GM21529 (cell line): ENCODE data around the gene CAPN11.
"Not testable (repeated sequence)": the region's sequence is repeated elsewhere in the genome, so short reads cannot be mapped to it uniquely, and the experiment has no call there.

Experiments used
- ATAC-seq: cut with Tn5 transposase; IDR thresholded peaks from one replicate; pipeline ENCODE4 v1.9.1; 2021; ENCODE audit not compliant: unreplicated experiment

CAPN11 gene

DNA sequence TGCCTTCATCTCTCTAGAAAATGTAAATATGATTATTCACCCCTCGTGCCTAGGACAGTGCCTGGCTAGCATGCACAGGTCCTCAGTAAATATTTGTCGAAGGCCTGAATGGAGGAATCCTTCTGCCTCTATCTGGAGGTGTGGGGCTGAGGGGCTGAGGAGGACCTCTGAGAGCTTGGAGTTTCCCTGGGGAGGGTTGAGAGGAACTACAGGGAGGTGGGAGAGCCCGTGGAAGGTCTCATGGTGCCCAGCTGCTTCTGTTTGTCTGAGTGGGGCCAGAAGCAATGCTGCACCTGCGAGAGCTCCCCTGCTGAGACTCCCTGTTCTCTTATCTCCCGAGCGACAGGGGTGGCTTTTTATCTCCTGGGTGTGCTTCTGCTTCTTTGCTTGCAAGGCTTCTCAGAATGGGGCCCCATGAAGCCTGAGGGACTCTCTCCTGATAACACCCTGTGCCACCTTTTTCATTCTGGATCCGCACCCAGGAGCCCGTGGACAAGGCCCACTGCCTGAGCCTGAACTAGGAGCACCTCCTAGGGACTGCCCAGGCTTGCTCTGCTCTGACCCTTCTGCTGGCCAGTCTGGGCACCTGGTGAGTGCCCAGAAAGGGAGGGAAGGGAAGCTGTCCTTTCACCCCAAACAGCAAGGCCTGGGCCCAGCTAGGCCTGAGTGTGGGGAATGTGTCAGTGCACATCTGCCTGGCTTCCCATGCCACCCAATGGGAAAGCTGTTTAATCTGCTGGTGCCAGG is 67.1 kb downstream of the CAPN11 start:
- ATAC-seq, result no peak

DNA sequence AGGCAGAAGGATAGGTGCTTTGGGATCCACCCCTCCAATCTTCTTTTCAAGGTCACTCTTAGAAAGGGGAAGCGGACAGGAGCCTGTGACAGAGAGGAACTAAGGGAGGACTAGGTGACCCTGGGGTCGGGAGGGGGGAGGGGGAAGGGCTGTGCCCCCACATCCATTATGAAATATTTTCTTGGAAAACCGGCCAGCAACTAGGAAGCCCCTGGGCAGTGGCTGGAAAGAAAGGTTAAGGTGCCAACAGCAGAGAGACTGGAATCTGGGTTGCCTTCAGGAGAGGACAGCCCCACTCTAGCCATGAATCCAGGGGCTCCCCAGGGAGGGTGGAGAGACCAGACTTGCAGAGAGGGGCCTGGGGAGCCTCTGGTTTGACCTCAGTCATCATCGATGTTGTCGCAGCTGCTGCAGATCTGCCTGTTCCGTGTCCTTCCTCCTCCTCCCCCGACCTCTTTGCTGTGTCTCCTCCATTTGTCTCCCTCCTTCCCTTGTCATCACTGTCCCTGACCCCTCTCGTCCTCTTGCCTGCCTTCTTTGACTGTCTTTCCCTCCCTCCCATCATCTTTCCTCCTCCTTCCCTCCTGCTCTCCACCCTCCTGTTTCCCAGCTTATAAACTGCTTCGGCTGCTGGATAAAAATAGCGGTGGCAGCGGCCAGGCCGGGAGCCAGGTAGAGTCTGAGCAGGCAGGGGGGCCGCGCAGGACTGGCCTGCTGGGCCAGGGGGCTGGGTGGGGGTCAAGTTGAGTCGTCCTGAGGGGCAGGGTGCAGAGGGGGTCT is 67.9 kb downstream of the CAPN11 start:
- no peak for ATAC-seq

DNA sequence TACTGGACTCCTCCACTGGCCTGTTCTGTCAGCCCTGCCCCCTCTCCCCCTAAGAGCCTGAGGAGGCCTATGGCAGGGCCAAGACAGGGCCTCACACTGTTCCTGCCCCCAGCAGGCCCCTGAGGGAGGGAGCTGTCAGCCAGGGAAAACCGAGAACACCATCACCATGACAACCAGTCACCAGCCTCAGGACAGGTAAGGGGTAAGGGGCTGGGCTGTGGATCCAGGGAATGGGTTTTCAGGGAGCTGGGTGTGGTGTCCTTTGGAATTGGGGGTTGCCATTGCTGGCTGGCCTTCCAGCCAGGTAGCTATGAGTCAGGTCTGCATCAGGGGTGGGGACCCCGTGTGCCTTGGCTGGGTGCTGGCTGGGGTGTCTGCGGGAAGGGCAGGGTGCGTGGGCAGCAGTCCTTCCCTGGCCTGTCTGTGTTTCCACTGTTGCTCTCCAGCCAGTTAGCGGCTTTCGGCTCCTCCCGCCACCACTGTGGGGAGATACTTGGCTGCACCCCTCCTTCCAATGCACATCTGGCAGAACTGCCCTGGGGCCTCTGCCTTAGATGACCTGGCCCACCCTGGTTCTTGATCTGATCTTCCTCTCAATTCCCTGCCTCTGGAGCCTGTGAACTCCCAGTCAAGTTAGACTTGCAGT is 68.7 kb downstream of the CAPN11 start:
- ATAC-seq, result no peak

DNA sequence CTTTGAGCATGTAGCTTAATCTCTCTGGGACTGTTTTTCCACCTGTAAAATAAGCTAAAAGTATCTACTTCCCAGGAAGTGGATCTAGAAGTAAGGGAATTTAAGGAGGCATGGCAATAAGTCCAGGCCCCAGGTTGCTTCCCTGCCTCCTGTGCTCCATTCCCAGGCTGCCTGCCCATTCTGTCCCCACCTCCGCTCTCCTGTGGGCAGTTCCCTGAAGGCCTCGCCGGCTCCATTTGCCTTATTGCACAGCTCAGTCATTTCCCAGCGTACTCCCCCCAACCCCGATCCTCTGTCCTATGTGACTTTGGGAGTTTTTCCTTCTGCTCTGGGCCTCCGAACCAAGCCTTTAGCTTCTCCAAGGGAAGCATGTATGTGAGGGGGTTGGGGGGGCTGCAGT is 69.4 kb downstream of the CAPN11 start:
- ATAC-seq, result no peak

DNA sequence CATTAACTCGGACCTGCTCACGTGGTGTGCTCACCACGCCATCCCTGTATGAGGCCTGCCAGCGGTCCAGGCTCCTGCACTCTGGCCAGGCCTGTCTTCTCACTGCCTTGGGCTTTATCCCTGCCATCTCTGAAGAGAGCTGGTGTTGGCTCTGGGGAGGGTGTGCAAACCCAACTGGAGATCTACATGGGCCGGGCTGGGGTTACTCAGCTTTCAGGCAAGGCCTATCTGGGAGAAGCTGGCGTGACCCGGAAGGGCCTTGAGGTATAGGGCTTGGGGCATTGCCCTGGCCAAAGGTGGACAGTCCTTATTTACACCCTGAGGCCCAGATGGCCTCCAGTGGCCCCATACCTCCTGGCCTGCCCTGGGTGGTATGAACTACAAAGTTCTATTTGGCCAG is 69.8 kb downstream of the CAPN11 start:
- ATAC-seq, result no peak

DNA sequence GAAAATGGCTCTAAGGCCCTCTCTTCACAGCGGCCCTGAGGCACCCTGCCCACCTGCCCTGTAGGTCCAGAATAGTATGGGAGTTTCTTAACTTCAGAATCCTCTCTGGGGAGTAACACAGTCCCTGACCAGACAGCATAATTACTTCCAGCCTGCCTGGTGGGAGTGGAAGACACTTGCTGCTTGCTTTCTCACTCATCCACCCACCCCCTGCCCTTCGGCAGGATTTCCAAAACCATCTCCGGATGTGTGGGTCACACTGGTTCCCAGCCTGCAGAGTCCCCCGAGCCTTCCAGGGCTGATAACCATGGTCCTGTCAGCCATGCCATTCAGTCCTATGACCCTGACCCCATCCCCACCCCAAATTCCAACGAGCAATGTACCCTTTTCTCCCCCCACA is 70.2 kb downstream of the CAPN11 start:
- ATAC-seq, result no peak

DNA sequence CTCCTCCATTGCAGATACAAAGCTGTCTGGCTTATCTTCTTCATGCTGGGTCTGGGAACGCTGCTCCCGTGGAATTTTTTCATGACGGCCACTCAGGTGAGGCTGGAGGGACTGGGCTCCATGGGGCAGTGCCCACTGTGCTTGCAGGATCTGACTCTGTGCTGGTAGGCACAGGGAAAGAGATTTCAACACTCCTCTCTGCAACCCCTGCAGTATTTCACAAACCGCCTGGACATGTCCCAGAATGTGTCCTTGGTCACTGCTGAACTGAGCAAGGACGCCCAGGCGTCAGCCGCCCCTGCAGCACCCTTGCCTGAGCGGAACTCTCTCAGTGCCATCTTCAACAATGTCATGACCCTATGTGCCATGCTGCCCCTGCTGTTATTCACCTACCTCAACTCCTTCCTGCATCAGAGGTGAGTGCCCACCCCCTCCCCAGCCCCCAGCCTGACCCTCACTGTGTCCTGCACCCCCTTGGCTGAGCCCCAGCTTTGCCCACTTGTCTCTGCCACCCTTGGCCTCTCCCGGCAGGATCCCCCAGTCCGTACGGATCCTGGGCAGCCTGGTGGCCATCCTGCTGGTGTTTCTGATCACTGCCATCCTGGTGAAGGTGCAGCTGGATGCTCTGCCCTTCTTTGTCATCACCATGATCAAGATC is 70.9 kb downstream of the CAPN11 start:
- no peak for ATAC-seq

DNA sequence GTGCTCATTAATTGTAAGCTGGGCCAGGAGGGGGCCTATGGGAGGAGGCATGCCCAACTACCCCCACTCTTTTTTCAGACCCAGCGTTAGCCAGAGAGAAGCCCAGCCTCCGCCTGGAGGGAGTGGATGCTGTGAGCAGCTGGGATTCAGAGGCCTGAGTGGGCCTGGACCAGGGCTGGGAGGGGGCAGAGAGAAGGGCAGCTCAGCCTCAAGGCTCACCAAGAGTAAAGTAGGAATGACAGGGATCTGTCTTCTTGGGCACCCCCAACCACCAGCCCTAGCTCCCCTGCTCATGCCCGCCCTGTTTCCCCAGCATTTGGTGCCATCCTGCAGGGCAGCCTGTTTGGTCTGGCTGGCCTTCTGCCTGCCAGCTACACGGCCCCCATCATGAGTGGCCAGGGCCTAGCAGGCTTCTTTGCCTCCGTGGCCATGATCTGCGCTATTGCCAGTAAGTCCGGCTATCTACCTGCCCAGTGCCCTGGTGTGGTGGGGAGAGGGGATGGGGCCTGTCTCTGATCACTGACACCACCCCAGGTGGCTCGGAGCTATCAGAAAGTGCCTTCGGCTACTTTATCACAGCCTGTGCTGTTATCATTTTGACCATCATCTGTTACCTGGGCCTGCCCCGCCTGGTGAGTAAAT is 71.5 kb downstream of the CAPN11 start:
- ATAC-seq, result no peak

DNA sequence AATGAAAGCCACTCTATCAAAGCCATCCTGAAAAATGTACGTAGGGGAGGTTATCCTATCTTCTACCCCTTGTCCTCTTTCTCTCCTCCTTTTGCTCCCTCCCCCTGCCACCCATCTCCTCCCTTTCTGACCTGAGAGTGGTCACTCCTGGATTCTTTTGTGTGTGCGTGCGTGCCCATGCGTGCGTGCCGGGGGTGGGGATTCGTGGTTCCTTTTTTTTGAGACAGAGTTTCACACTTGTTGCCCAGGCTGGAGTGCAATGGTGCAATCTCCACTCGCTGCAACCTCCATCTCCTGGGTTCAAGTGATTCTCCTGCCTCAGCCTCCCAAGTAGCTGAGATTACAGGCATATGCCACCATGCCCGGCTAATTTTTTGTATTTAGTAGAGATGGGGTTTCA is 72.8 kb downstream of the CAPN11 start:
- ATAC-seq, result not testable (repeated sequence)

DNA sequence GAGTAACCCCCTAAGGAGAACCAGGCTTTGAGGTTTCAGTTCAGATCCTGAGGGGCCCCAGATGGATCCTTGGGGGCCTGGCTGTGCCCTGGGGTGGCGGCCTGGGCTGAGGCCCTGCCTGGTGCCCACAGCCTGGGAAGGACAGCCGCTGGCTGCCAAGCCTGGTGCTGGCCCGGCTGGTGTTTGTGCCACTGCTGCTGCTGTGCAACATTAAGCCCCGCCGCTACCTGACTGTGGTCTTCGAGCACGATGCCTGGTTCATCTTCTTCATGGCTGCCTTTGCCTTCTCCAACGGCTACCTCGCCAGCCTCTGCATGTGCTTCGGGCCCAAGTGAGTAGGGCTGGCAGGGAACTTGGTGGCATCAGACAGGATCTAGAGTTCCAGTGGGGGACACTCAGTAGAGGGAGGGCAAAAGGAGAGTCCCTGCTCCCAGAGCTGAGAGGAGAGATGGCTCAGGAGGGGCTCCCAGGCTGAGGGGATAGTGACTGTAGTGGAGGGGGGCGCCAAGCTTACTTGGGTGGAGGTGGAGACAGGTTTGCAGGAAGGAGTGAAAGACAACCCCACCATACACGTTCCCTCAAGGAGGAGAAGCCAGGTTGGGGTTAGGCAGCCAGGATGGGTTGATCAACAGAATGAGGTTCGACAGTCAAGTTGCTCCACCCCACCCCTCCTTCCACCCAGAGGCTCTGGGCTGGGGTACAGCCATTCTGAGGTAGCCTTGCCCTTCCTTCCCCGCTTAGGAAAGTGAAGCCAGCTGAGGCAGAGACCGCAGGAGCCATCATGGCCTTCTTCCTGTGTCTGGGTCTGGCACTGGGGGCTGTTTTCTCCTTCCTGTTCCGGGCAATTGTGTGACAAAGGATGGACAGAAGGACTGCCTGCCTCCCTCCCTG is 74.3 kb downstream of the CAPN11 start:
- ATAC-seq, result no peak

DNA sequence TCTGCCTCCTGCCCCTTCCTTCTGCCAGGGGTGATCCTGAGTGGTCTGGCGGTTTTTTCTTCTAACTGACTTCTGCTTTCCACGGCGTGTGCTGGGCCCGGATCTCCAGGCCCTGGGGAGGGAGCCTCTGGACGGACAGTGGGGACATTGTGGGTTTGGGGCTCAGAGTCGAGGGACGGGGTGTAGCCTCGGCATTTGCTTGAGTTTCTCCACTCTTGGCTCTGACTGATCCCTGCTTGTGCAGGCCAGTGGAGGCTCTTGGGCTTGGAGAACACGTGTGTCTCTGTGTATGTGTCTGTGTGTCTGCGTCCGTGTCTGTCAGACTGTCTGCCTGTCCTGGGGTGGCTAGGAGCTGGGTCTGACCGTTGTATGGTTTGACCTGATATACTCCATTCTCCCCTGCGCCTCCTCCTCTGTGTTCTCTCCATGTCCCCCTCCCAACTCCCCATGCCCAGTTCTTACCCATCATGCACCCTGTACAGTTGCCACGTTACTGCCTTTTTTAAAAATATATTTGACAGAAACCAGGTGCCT is 75.0 kb downstream of the CAPN11 start:
- ATAC-seq, result no peak
